ENCODE data around the gene PSEN2.

PSEN2 gene

GRCh38 chr1:226901421-226901820 is 31.0 kb downstream of the PSEN2 start:
- no peak for DNase-seq (ENCODE audit: low read depth in 1 of 2, low spot score in 1 of 2)
- no peak for TF ChIP-seq REST (IDR thresholded peaks at IDR 0.05; ENCODE audit: insufficient replicate concordance, low read depth)
- no peak for TF ChIP-seq CTCF (IDR thresholded peaks at IDR 0.05; ENCODE audit: insufficient read depth, low read length)
- TF ChIP-seq POLR2AphosphoS5 (IDR thresholded peaks at IDR 0.05; ENCODE audit: low read depth) = no peak
- TF ChIP-seq SPI1 (IDR thresholded peaks at IDR 0.05; ENCODE audit: borderline replicate concordance, low read depth) = no peak
- TF ChIP-seq GABPA (IDR thresholded peaks at IDR 0.05; ENCODE audit: low read depth) = no peak
- H3K27me3 ChIP-seq (ENCODE audit: insufficient read depth, poor library complexity, severe bottlenecking) = no peaks in the 10 kb centered on the region
- H3K27ac ChIP-seq (replicated peaks) = no peak overlapping the region
- H3K4me3 ChIP-seq (replicated peaks; ENCODE audit: insufficient read depth, low read length) = no peak overlapping the region

GRCh38 chr1:226902601-226903000 is 32.2 kb downstream of the PSEN2 start:
- TF ChIP-seq POLR2AphosphoS5 (IDR thresholded peaks at IDR 0.05; ENCODE audit: low read depth) (no peak), GABPA (IDR thresholded peaks at IDR 0.05; ENCODE audit: low read depth) (no peak), REST (IDR thresholded peaks at IDR 0.05; ENCODE audit: insufficient replicate concordance, low read depth) (no peak), CTCF (IDR thresholded peaks at IDR 0.05; ENCODE audit: insufficient read depth, low read length) (no peak), SPI1 (IDR thresholded peaks at IDR 0.05; ENCODE audit: borderline replicate concordance, low read depth) (no peak)
- H3K27ac ChIP-seq (replicated peaks) = no peak overlapping the region
- H3K4me3 ChIP-seq (replicated peaks; ENCODE audit: insufficient read depth, low read length) = no peak overlapping the region
- DNase-seq (ENCODE audit: low read depth in 1 of 2, low spot score in 1 of 2) = no peak
- H3K27me3 ChIP-seq (ENCODE audit: insufficient read depth, poor library complexity, severe bottlenecking) = no peaks in the 10 kb centered on the region

- H3K27ac ChIP-seq (replicated peaks) = no peak overlapping the region
- TF ChIP-seq REST (IDR thresholded peaks at IDR 0.05; ENCODE audit: insufficient replicate concordance, low read depth) (no peak), GABPA (IDR thresholded peaks at IDR 0.05; ENCODE audit: low read depth) (no peak), SPI1 (IDR thresholded peaks at IDR 0.05; ENCODE audit: borderline replicate concordance, low read depth) (no peak), POLR2AphosphoS5 (IDR thresholded peaks at IDR 0.05; ENCODE audit: low read depth) (no peak), CTCF (IDR thresholded peaks at IDR 0.05; ENCODE audit: insufficient read depth, low read length) (no peak)
- DNase-seq (ENCODE audit: low read depth in 1 of 2, low spot score in 1 of 2) = no peak
- H3K27me3 ChIP-seq (ENCODE audit: insufficient read depth, poor library complexity, severe bottlenecking) = no peaks in the 10 kb centered on the region
- no peak overlapping the region for H3K4me3 ChIP-seq (replicated peaks; ENCODE audit: insufficient read depth, low read length)
These were observed 33.7 kb downstream of the PSEN2 start for GRCh38 chr1:226903819-226904716.
